OCI-LY1 (cell line): Measurements from ENCODE around the gene KCNH6.

Experiments
- H2AFZ ChIP-seq: fragments of 200-600 bp; sonication (generic), shearing (Covaris generic); 2 replicates; pipeline ENCODE4 v1.6.0; 2014; ENCODE audit warnings: antibody characterized with exemption, mild to moderate bottlenecking, low read length
- H3F3A ChIP-seq: fragments of 200-600 bp; sonication (generic), shearing (Covaris generic); 2 replicates; pipeline ENCODE4 v1.6.0; 2014; ENCODE audit warnings: mild to moderate bottlenecking, antibody characterized with exemption, low read length, moderate library complexity; ENCODE audit not compliant: insufficient read depth
- H3K27ac ChIP-seq: fragments of 200-600 bp; sonication (generic); 2 replicates; pipeline ENCODE4 v1.5.1; 2014; ENCODE audit warnings: low read length, mixed run types, mild to moderate bottlenecking, low read depth; ENCODE audit not compliant: poor library complexity, severe bottlenecking
- H3K27me3 ChIP-seq: fragments of 200-600 bp; sonication (generic); 2 replicates; pipeline ENCODE4 v1.6.0; 2014; ENCODE audit warnings: antibody characterized with exemption, mild to moderate bottlenecking, low read length, moderate library complexity; ENCODE audit not compliant: insufficient read depth
- H3K36me3 ChIP-seq: fragments of 200-600 bp; sonication (generic); 2 replicates; pipeline ENCODE4 v1.6.1; 2014; ENCODE audit warnings: mild to moderate bottlenecking, antibody characterized with exemption, low read length, moderate library complexity, mixed read lengths; ENCODE audit not compliant: insufficient read depth
- H3K4me1 ChIP-seq: fragments of 200-600 bp; sonication (generic); 2 replicates; pipeline ENCODE4 v1.5.1; 2014; ENCODE audit warnings: mild to moderate bottlenecking, low read length, moderate library complexity; ENCODE audit not compliant: insufficient read depth, severe bottlenecking
- H3K4me2 ChIP-seq: fragments of 200-600 bp; sonication (generic), shearing (Covaris generic); 2 replicates; pipeline ENCODE4 v1.6.1; 2014; ENCODE audit warnings: low read length
- H3K4me3 ChIP-seq: fragments of 200-600 bp; sonication (generic); 2 replicates; pipeline ENCODE4 v1.5.1; 2014; ENCODE audit warnings: low read length, low read depth, mild to moderate bottlenecking, mixed read lengths; ENCODE audit not compliant: poor library complexity, severe bottlenecking
- H3K79me2 ChIP-seq: fragments of 200-600 bp; shearing (Covaris generic); 2 replicates; pipeline ENCODE4 v1.6.1; 2016; ENCODE audit warnings: mixed run types, low read length, mixed read lengths; ENCODE audit not compliant: insufficient read depth
- H3K9ac ChIP-seq: fragments of 200-600 bp; sonication (generic), shearing (Covaris generic); 2 replicates; pipeline ENCODE4 v1.6.1; 2014; ENCODE audit warnings: mild to moderate bottlenecking, low read length, mixed read lengths
- H3K9me2 ChIP-seq: fragments of 200-600 bp; sonication (generic), shearing (Covaris generic); 2 replicates; pipeline ENCODE4 v1.6.1; 2014; ENCODE audit warnings: low read depth, mild to moderate bottlenecking, low read length, mixed read lengths
- H3K9me3 ChIP-seq: fragments of 200-600 bp; shearing (Covaris generic); 2 replicates; pipeline ENCODE4 v1.6.1; 2014; ENCODE audit warnings: low read length, mixed read lengths
- H4K20me1 ChIP-seq: fragments of 200-600 bp; sonication (generic), shearing (Covaris generic); 2 replicates; pipeline ENCODE4 v1.6.0; 2016; ENCODE audit warnings: mild to moderate bottlenecking, low read length; ENCODE audit not compliant: insufficient read depth
- EZH2 ChIP-seq: fragments of 200-600 bp; sonication (generic), shearing (Covaris generic); IDR thresholded peaks from 2 replicates; pipeline ENCODE4 v1.8.0; 2017; ENCODE audit warnings: borderline replicate concordance, mixed run types, mild to moderate bottlenecking, antibody characterized with exemption, low read length, moderate library complexity, mixed read lengths
- TF ChIP-seq, protein P1 (sequence below): fragments of 200-600 bp; sonication (generic), shearing (Covaris generic); IDR thresholded peaks from 2 replicates; pipeline ENCODE4 v1.5.1; 2017; ENCODE audit warnings: mild to moderate bottlenecking, antibody characterized with exemption, low read length, moderate library complexity, mixed read lengths

The KCNH6 gene, protein sequence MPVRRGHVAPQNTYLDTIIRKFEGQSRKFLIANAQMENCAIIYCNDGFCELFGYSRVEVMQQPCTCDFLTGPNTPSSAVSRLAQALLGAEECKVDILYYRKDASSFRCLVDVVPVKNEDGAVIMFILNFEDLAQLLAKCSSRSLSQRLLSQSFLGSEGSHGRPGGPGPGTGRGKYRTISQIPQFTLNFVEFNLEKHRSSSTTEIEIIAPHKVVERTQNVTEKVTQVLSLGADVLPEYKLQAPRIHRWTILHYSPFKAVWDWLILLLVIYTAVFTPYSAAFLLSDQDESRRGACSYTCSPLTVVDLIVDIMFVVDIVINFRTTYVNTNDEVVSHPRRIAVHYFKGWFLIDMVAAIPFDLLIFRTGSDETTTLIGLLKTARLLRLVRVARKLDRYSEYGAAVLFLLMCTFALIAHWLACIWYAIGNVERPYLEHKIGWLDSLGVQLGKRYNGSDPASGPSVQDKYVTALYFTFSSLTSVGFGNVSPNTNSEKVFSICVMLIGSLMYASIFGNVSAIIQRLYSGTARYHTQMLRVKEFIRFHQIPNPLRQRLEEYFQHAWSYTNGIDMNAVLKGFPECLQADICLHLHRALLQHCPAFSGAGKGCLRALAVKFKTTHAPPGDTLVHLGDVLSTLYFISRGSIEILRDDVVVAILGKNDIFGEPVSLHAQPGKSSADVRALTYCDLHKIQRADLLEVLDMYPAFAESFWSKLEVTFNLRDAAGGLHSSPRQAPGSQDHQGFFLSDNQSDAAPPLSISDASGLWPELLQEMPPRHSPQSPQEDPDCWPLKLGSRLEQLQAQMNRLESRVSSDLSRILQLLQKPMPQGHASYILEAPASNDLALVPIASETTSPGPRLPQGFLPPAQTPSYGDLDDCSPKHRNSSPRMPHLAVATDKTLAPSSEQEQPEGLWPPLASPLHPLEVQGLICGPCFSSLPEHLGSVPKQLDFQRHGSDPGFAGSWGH

DNA sequence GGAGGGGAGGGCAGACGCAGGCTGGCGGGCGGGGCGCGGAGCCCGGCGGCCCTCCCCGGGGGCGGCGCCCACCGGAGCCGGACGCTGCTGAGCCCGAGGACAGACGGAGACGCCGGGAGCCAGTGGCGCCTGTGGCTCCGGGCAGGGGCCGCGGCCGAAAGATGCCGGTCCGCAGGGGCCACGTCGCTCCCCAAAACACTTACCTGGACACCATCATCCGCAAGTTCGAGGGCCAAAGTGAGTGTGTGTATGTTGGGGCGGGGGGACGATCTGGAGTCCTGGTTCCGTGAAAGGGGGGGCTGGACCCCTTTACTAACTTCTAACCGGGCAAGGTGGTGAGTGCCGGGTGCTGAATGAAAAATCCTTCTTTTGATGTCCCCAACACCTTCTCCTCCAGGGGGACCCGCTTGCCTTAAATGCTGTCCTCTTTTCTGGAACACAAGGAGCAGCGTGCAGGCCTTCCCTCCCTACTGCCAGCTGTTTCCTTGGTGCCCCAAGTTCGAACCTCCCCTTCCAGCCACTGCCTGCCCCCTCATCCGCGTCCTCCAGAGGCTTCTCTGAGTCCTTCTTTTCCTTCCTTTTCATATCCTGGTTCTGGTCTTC is at the start of gene KCNH6:
KCNH6 (plus strand) TSS at position 106 of the 603 bp plus-strand sequence; CDS start at position 162, 56 bp downstream.
- no peaks in the 10 kb centered on the region for H3F3A ChIP-seq
- no peak within 1 kb of the TSS for H2AFZ ChIP-seq
- no peak within 1 kb of the TSS for H3K4me2 ChIP-seq
- H3K9me3 ChIP-seq = no peaks in the 10 kb centered on the region
- H3K79me2 ChIP-seq = no peaks in the 10 kb centered on the region
- TF ChIP-seq, protein P1, sequence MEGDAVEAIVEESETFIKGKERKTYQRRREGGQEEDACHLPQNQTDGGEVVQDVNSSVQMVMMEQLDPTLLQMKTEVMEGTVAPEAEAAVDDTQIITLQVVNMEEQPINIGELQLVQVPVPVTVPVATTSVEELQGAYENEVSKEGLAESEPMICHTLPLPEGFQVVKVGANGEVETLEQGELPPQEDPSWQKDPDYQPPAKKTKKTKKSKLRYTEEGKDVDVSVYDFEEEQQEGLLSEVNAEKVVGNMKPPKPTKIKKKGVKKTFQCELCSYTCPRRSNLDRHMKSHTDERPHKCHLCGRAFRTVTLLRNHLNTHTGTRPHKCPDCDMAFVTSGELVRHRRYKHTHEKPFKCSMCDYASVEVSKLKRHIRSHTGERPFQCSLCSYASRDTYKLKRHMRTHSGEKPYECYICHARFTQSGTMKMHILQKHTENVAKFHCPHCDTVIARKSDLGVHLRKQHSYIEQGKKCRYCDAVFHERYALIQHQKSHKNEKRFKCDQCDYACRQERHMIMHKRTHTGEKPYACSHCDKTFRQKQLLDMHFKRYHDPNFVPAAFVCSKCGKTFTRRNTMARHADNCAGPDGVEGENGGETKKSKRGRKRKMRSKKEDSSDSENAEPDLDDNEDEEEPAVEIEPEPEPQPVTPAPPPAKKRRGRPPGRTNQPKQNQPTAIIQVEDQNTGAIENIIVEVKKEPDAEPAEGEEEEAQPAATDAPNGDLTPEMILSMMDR = no peak
- no peak for TF ChIP-seq EZH2
- H3K4me3 ChIP-seq = no peak within 1 kb of the TSS
- no peaks in the 10 kb centered on the region for H3K9me2 ChIP-seq
- H3K36me3 ChIP-seq = no peaks in the 10 kb centered on the region
- H3K9ac ChIP-seq = no peak within 1 kb of the TSS
- no peaks in the 10 kb centered on the region for H4K20me1 ChIP-seq
- no peaks in the 10 kb centered on the region for H3K4me1 ChIP-seq
- no peak within 1 kb of the TSS for H3K27ac ChIP-seq
- H3K27me3 ChIP-seq = no peaks in the 10 kb centered on the region; the same call in 1 of the 2 replicates

GRCh38 chr17:63474174-63474573 is 49.0 kb upstream of the KCNH6 start:
- Histone ChIP-seq H3F3A (no peaks in the 10 kb centered on the region), H3K4me3 (no peak overlapping the region), H3K79me2 (no peaks in the 10 kb centered on the region), H3K27me3 (peaks cover 15% of the 10 kb centered on the region; the same call in 1 of the 2 replicates), H3K9me2 (no peaks in the 10 kb centered on the region), H2AFZ (no peak overlapping the region), H3K36me3 (no peaks in the 10 kb centered on the region), H3K4me1 (peaks cover 8% of the 10 kb centered on the region), H3K4me2 (no peak overlapping the region), H3K9me3 (no peaks in the 10 kb centered on the region), H3K27ac (no peak overlapping the region), H4K20me1 (no peaks in the 10 kb centered on the region), H3K9ac (no peak overlapping the region)
- TF ChIP-seq, protein P1 = no peak
- no peak for TF ChIP-seq EZH2
